ENCODE measurements around the gene GPX4. TPM values are rescaled to one million over a fixed set of nuclear protein-coding genes. Genes with fewer than 3 reads are reported as not detected.

The GPX4 gene
- total RNA-seq, 4 donors from 2014 or later, result 616 to 907 (median 819) TPM

GRCh38 chr19:1088416-1089010, 15.3 kb upstream of the GPX4 start:
- Histone ChIP-seq H3K27me3 (peaks cover 0 to 5% (median 0%) of the 10 kb centered on the region in 3 donors), H3K27ac (peak overlapping the region in 3 of 4 donors; percentile 8 to 54 (median 40)), H3K4me1 (peaks cover 4 to 17% of the 10 kb centered on the region in 2 donors), H3K4me3 (no peak overlapping the region), H3K36me3 (peaks cover 0 to 57% of the 10 kb centered on the region in 2 donors), H3K9me3 (no peaks in the 10 kb centered on the region)
- in situ Hi-C loops (cut with MboI; ENCODE audit: low sequenced_read_pairs in 4 of 4) (no loop called here), intact Hi-C loops (cut with DNase I; ENCODE audit: low total_unique reads) (no loop called here)
- DNase-seq, result peak in 1 of 2 donors; percentile 29
- no peak for ATAC-seq
- TF ChIP-seq CTCF (IDR thresholded peaks at IDR 0.05 in 4 of 5, conservative IDR thresholded peaks at IDR 0.05 in 1 of 5), result no peak

GRCh38 chr19:1089126-1089771, 14.5 kb upstream of the GPX4 start:
- Histone ChIP-seq H3K36me3 (peaks cover 0 to 58% of the 10 kb centered on the region in 2 donors), H3K4me1 (peaks cover 12 to 24% of the 10 kb centered on the region in 2 donors), H3K27me3 (peaks cover 0 to 3% (median 0%) of the 10 kb centered on the region in 3 donors), H3K4me3 (no peak overlapping the region), H3K9me3 (no peaks in the 10 kb centered on the region), H3K27ac (no peak overlapping the region)
- no peak for ATAC-seq
- intact Hi-C loops (cut with DNase I; ENCODE audit: low total_unique reads), result no loop called here
- no peak for DNase-seq
- no peak for TF ChIP-seq CTCF (IDR thresholded peaks at IDR 0.05 in 4 of 5, conservative IDR thresholded peaks at IDR 0.05 in 1 of 5)
- no peak for TF ChIP-seq POLR2A (IDR thresholded peaks at IDR 0.05)
- in situ Hi-C loops (cut with MboI; ENCODE audit: low sequenced_read_pairs in 4 of 4), result no loop called here

- peaks cover 0 to 58% of the 10 kb centered on the region in 2 donors for H3K36me3 ChIP-seq
- H3K4me1 ChIP-seq, result peaks cover 15 to 28% of the 10 kb centered on the region in 2 donors
- TF ChIP-seq POLR2A (IDR thresholded peaks at IDR 0.05) (no peak), CTCF (IDR thresholded peaks at IDR 0.05 in 4 of 5, conservative IDR thresholded peaks at IDR 0.05 in 1 of 5) (no peak)
Observed at GRCh38 chr19:1089891-1090290, 13.9 kb upstream of the GPX4 start.

GRCh38 chr19:1090731-1091543, 12.9 kb upstream of the GPX4 start:
- no peak for TF ChIP-seq CTCF (IDR thresholded peaks at IDR 0.05 in 4 of 5, conservative IDR thresholded peaks at IDR 0.05 in 1 of 5)
- no peak for TF ChIP-seq POLR2A (IDR thresholded peaks at IDR 0.05)
- H3K4me1 ChIP-seq, result peaks cover 21 to 31% of the 10 kb centered on the region in 2 donors
- H3K27me3 ChIP-seq, result no peaks in the 10 kb centered on the region
- H3K9me3 ChIP-seq, result no peaks in the 10 kb centered on the region
- DNase-seq, result no peak
- no peak overlapping the region for H3K27ac ChIP-seq
- no peak for ATAC-seq
- intact Hi-C loops (cut with DNase I; ENCODE audit: low total_unique reads), result no loop called here
- peaks cover 0 to 58% of the 10 kb centered on the region in 2 donors for H3K36me3 ChIP-seq
- no peak overlapping the region for H3K4me3 ChIP-seq
- in situ Hi-C loops (cut with MboI; ENCODE audit: low sequenced_read_pairs in 4 of 4), result no loop called here

More at GRCh38 chr19:1089891-1090290, 13.9 kb upstream of the GPX4 start:
- ATAC-seq (no peak), DNase-seq (no peak)
- Histone ChIP-seq H3K27me3 (no peaks in the 10 kb centered on the region), H3K9me3 (no peaks in the 10 kb centered on the region), H3K4me3 (no peak overlapping the region), H3K27ac (no peak overlapping the region)
- in situ Hi-C loops (cut with MboI; ENCODE audit: low sequenced_read_pairs in 4 of 4), result no loop called here
- intact Hi-C loops (cut with DNase I; ENCODE audit: low total_unique reads), result no loop called here
